GM21737 (cell line): Measurements from ENCODE around the gene ASPN.

ENCODE experiments used
- ATAC-seq: cut with Tn5 transposase; IDR thresholded peaks from one replicate; pipeline ENCODE4 v1.9.1; 2021; ENCODE audit warnings: mild to moderate bottlenecking, moderate library complexity; ENCODE audit not compliant: unreplicated experiment

The ASPN gene

DNA sequence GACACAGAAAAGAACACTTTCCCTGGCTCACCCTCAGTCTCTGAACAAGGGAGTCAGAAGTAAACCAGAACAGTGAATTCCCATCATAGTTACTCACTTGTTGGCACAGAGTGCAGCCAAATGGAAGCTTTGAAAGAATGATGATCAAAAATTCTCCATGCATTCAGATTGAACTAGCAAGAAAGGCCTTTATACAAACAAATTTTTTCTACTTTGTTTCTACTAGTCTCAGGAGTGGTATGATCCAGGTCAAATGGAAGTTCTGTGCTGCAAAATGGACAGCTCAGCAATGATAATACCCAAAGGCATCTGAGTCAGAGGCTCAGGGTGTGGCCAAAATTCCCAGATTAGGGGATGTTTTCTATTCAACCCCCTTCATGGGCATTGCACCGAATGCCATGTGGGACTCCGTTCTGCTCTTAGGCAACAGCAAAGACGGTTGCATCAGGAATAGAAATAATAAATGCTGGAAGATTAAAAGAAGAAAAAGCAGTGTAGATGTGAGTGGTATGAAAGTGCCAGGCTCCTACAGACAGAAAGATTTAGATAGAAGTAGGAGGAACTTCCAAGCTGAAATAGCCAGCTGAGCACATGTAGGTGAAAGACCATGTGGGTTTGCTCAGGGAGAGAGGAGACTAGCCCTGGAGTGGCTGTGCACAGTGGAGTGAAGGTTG lies 24.0 kb upstream of the ASPN start:
- no peak for ATAC-seq

DNA sequence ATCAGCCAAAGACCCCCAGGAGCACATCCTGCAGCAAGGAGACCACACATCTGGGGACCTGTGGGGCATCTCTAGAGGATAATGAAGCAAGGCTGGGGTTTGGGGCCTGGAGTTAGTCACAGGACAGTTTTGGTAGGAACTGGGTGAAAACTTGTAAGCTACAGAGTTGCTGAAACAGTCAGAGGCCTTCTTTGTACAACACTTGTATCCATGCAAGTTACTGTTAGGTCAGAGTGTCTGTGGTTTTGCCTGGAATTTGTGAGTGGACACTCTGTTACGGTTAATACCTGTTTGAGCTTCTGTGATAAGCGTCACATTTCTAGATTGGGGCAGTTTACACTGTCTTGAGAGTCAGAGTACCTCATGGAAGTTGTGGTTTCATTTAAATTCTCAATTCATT lies 22.6 kb upstream of the ASPN start:
- ATAC-seq, result no peak

DNA sequence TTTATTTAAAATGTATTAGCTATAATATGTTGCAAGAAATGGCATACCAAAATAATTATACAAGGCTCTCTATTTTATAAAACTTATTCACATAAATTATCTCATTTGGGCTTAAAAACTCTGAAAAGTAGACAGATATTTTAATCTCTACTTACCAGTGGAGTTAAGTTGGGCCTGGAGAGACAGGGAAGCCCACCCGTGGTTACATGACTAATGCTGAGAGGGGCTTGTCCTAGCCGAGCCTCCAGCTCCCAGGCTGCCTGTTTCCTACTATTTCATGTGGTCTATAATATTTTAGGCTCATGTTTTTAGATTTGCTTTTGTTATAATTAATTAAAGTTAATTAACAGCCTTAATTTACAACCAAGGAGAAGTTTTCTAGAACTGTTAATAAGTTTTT lies 20.9 kb upstream of the ASPN start:
- no peak for ATAC-seq

DNA sequence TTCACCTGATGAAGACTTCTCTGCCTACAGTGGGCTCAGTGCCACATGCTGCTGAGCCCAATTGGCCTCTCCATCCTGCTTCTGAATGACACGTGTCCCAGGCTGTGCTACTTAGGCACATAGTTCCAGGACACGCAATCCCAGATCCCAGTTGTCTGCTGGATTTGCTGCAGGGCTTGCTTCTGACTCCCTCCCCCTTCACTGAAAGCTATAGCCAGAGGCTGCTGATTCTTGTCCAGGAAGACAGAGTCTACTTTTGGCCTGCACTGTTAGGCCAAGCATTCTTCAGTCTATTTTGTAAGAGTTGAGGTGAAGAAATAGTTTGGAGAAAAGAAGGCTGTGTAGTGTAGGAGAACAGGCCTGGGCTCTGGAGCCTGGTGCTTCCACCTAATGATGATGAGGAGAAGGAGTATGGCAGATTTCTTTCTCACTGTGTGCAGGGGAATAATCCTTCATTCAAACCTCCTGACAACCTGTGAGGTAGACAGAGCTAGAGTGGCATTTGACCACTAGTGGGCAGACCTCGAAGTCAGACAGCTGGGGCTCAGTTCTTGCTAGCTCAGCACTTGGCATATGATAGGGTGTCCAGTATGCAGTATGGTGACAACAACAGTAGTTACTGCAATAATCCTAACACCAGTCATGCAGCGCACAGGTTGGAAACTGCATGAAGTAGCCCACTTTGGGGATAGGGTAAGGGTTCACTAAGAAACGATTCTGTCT lies 19.5 kb upstream of the ASPN start:
- ATAC-seq, result no peak

DNA sequence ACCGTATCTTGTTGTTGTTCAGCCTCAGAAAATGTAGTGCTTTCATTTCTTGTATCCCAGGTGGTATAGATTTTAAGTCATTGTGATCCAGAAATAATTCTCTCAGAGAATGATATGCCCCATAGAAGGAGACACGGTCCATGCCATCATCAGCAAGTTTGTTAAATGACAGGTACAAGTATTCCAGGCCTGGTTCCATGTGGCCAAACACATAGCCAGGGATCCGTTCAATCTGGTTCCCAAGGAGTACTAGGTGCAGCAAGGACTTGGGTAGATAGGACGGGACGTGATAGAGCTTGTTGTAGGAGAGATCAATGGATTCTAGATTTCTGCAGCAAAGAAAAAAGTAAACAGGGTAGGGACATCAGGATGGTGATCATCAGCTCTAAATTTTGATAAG lies 18.4 kb upstream of the ASPN start:
- no peak for ATAC-seq

DNA sequence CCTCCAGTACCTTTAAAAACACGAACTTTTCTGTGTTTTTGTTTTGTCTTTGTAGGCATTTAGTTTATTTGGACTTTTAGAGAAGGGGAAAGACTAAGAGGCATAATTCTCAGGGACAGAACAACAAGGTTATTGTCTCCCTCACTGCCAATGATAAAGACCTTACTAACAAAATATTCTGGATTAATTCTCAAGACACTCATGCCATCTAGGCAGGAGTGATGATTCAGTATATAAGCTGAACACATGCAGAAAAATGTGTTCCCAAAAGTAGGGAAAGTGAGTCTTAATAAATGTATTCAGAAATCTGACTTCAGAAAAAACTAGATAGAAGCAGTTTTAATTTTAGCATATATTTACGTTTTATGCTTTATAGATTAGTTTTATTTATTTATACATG lies 17.4 kb upstream of the ASPN start:
- ATAC-seq, result no peak

DNA sequence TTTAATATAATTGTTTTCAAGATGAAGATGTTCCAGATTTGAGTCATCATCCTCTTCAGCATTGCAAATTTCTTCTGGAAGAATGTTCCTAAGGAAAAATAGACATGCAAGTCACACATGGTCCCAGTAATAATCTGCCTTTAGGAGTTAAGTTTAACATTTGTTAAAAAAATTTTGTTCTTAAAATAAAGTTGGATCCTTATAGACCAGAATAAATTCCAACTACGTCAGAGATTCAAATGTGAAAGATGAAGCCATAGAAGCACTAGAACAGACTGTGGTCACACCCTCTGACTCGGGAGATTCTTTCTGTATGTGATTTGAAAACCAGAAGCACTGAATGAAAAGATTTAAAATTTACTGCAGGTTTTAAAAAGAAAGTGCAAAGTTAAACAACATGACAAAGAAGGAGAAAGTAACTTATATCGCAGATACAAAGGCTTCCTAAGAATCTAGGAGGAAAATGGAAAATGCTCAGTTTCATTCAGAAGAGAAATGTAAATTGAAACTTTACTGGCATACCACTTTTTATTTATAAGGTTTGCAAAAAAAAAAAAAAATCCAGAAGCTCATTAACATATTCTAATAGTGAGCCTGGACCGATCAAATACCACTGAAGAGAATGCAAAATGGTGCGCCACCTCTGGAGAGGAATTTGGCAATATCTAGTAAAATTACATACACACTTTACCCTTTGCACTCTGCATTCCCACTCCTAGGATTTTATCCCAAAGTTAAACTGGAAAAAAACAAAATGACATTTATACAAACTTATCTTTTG lies 14.3 kb upstream of the ASPN start:
- ATAC-seq, result no peak

DNA sequence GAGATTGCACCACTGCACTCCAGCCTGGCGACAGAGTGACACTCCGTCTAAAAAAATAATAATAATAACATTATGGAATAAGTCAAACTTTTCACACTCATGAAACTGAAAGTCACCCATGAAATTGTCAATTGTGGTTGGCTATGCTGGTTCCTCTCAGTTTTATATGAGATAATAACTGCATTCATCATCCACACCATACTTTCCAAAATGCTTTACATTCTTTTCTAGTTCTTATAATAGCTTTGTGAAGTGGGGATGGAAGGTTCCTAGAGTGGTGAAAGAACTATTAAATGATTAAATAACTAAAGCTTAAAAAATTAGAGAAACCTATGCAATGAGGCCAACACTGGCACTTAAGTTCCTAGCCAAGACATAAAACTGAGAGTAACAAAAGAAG lies 12.6 kb upstream of the ASPN start:
- no peak for ATAC-seq

DNA sequence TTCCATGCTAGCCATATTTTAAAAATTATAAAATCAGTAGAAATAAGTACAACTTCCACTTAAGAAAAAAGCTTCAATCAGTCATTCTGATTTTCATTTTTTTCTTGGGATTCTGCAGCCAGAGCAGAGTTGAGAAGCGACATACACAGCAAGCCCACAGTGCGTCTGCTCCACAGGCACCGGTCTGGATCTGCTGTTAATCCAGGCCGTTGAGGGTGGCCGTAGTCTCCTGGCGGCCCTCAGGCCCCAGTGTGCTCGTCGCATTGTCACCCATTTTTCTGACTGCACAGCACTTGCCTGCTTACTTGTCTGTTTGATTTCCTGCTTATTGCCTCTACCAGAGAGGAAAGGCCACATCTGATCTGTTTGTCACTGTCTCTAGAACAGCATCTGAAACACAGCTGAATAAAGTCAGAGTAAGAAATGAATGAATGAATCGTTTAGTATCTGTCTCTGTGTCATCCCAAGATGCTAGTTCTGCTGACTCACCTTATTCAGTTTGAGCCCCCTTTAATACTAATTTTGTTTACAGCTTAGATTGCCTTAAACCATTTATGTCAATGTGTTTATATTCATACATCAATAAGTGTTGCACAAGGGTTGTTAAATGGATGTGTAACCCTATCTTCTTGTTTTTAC lies 11.6 kb upstream of the ASPN start:
- no peak for ATAC-seq

DNA sequence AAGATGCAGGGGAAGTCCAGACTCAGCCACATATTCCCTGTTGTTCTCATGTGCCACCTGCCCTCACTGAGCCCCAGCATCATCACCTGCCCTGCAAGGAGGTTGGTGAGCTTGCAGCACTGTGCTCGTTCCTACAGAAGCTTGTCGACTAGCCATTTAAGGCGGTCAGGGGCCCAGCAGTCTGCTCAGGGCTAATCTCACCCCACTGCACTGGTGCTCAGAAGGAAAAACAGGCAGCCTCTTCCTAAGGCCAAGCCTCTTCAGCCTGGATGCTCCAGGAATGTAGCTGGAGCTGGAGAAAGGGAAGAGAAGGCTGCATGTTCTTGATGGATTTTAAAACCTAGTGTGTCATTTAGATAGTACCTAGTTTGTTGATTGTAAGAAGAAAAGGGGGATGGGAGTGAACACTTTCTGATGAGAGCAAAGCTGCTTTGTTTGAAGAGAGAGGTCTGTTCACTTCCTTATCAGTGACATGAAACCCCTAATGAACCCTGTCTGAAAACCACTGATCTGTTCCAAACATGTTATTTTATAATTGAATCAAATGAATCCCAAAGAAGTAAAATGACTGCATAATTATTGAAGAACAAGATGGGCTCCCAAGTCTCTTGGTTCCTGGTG lies 10.6 kb upstream of the ASPN start:
- no peak for ATAC-seq

DNA sequence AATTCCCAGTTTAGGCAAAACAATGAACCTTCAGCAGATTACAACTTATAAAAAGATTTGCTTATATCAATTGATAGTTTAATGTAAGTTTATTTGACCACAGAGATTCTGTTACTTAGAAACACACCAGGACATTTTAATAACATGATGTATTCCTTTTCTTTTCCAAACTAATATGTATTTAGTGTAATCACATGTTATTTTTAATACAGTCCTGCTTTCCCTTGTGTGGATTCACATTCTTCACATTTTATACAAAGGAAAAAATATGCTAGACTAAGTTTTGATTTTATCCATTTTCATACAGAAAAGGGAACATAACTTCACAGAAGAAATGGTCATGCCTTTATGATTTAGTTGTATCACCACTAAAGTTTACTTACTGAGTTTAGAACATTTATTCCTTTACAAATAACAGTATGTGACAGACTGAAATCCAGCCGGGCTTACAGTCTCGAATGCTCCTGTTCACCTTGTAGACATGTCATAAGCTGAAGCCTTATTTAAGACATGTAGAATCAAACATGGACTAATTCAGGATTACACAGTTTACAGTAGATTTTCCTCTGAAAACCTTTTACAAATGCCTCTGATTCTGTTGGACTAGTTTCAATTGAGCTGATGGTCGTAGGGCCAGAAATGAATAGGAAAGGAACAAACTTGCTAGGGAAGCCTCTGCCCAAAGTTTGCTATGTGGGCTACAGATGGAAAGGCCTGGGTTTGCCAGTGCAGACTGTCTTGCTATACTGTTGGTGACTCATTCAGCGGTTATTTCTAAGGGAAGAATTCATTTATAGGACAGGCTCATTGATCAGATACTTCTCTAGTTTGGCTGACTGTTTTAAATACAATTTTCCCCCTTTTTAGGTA lies 6.6 kb upstream of the ASPN start:
- no peak for ATAC-seq

DNA sequence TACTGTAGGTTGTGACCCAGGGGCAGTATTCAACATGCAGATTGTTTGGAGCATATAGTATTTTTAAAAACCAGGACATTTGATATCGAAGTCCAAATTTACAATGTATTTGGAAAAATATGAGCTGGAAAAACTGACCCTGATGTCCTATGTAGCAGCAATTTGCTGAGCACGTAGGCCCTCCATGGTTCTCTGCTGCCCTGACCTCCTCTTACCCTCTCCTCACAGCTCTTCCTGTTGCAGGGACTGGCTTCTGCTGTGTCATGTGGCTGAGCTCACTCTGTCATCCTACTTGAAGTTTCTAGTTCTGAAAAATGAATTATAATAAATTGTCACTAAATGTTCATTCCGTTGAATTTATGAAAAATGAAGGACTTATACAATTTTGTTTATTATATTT lies 4.1 kb upstream of the ASPN start:
- no peak for ATAC-seq

DNA sequence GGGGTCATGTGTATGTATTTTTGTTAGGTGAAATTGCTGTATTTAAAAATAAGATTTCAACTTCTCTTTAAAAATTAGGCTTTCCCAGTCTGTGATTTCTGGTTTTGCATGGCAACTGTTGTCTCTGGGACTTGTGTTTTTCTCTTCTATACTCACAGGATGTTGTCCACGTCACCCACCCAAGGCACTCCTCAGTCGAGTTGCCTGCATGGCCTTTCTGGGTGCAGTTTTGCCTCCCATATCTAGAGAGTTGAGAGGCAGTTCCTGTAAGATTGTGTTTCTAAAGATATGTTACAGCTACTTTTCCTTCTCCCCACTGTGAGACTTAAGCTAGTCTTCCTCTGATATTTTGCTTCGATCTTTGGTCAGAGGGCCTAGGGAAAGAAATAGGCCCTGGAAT lies 2.3 kb upstream of the ASPN start:
- no peak for ATAC-seq

DNA sequence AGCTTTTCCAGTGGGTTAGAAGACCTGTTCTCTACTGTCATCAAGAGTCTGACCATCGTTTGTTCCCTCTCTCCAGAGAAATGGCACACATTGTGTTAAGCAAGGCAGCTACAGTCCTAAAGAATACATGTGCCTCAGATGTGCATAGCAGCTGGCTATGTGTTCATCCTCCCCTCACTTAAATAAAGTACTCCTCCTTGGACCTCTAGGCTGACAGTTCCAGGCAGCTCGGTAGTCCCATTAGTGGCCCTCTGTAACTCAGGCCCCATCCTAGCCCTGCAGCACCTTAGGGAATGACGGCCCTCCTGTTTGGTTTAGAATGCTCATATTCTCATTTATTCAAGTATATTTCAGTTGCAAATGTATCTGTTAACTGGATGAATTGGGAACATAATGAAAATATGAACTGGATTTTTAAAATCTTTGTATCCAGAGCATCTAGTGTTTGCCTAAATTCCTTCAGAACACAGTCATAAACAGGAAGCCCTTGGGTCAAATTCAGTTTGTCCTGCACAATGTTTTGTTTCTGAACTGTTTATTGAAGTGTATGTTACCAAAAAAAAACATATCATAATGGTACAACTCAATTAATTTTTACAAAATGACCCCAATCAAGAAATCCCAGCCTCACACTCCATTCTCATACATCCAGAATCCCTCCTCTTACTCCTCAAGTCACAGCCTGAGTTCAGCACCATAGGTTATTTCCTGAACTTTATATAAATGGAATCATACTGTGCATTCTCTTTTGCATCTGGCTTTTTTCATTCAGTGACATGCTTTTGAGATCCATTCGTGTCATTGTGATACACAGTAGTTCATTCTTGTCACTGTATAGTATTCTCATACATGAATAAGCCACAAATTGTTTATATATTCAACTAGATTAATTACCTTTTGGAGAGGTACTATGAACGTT lies 1.6 kb upstream of the ASPN start:
- no peak for ATAC-seq

DNA sequence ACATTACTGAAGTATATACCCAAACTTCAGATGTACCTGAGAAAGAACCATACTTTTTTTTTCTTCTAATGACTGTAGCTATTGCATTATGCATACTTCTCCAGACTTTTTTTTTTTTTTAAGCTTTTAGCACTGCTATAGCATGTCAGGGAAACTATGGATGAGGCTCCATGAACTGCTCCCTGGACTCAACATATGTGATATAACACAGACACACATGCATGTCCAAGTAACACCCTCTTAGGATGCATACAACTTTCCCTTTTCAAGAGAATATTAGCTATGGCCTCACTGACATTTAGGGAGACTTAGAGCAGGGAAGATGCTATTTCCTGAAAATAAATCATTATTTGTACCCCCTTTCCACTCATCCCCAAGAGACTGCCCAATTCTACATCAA lies 499 bp upstream of the ASPN start:
- no peak for ATAC-seq

DNA sequence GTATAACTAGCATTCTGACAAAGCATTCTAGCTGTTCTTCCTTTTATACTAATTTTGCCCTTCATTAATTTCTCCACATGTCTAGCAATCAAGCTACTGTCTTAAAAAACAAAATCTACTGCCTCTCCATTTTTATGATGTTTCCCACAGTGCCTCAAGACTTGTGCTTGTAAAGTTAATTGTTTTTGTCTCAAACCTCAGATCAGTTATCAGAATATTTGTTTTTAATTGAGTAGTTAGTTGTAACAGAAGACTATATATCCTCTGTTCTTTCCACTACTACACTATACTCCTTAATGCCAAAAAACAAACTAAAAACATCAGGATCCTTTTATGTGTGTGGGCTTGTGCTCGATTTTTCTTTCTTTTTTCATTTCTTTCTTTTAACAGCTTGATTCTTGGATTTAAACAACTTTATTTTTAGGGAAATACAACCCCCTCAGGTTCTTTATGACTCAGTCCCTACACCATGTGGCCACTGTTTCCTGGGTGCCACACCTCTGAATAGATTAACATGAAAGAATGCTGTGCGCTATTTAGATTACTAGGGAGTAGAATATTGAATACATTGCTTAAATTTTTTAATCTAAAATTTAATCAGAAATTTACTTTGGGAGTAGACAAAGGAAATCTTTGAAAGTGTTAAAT lies 1.2 kb downstream of the ASPN start:
- ATAC-seq, result no peak

DNA sequence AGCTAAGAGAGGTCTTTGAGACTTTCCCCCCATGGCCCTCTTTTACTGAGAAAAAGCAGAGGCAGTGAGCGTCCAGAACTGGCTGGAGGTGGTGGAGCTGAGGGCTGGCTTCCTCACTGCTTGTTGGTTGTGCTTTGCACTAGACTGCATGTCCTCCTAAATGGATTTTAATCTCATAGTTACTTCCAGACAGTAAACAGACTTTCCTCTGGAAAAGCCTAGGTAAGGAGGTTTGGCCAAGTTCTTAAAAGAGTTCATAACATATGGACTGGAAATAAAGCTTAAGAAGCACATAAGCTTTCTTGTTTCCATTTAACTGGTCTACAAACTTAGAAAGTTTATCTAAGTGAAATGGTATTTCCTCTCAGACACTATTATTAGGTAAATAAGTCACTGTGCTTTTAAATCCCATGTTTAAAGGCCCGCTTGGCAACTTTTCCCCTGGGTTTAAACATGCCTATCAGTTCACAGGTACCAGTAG lies 2.0 kb downstream of the ASPN start:
- ATAC-seq, result no peak

DNA sequence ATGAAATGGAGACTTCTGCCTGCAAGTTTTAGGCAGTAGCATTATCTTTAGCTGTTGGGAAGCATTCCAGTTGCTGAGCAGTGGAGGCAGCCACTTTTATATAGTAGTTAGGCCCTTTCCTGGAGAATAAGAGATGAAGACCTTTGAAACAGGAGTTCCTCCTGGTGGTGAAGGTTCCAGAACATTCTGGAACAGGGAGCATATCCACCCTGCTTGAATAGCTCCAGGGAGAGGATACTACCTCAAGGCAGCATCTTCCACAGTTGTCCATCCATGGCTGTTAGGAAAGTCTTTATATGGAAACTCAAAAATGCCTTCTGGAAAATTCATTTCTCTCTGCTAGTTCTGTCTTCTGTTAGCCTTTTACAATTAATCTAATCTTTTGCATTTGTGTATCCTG lies 3.0 kb downstream of the ASPN start:
- no peak for ATAC-seq

DNA sequence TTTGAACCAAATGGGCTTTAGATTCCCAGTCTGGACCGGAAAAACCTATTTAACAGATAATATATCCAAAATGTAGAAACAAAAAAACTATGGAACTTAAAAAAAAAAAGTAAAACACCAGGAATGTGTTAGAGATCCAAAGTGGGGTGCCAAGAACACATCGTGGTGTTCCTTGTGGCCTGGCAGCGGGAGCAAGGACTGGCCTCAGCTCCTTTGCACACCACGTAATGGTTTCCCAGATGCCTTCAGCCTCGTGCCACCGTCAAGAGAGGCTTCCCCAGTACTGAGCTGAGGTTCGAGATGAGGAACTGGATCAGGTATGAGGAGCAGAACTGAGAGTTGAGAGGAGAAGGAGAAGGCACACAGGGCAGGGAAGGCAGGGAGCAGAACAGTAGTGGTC lies 3.5 kb downstream of the ASPN start:
- no peak for ATAC-seq
